Coronary artery (tissue), 2 donors: Measurements from ENCODE around the gene MAOB.
A peak's percentile ranks its signal among the peaks of the same experiment; 100 is the strongest.

ENCODE experiments used
- DNase-seq: peaks from one replicate; pipeline ENCODE4 v3.0.0-alpha.2; 2017; ENCODE audit warnings: low spot score
- H3K27ac ChIP-seq, 2 donors: fragments of 200-600 bp; sonication (generic); one replicate each; pipeline ENCODE4 v1.5.1; 2016 to 2019
- H3K4me3 ChIP-seq: fragments of 200-600 bp; sonication (generic); 2 replicates; pipeline ENCODE4 v1.5.1; 2016; ENCODE audit warnings: mild to moderate bottlenecking, moderate library complexity
- TF ChIP-seq, protein P1 (sequence below): fragments of 200-600 bp; sonication (generic); IDR thresholded peaks from one replicate; pipeline ENCODE4 v1.5.1; 2019; ENCODE audit warnings: antibody characterized with exemption

Gene MAOB

DNA sequence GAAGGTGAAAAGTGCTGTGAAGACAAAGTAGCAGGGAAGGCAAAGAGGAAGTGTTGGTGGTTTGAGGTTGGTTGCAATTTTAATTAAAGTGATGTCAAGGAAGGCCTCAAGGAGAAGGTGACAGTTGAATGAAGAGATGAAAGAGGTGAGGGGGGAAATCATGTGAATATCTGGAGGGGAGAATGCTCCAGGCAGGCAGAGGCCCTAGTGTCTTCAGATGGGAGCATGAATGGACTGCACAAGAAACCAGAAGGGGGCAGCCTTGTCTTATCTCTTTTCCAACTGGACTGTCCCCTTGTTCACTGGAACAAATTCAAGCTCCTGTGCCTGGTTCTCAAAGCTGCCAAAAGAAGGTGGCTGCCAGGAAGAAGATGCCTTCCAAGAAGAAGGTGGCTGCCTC lies 68.4 kb downstream of the MAOB start:
- TF ChIP-seq, protein P1, sequence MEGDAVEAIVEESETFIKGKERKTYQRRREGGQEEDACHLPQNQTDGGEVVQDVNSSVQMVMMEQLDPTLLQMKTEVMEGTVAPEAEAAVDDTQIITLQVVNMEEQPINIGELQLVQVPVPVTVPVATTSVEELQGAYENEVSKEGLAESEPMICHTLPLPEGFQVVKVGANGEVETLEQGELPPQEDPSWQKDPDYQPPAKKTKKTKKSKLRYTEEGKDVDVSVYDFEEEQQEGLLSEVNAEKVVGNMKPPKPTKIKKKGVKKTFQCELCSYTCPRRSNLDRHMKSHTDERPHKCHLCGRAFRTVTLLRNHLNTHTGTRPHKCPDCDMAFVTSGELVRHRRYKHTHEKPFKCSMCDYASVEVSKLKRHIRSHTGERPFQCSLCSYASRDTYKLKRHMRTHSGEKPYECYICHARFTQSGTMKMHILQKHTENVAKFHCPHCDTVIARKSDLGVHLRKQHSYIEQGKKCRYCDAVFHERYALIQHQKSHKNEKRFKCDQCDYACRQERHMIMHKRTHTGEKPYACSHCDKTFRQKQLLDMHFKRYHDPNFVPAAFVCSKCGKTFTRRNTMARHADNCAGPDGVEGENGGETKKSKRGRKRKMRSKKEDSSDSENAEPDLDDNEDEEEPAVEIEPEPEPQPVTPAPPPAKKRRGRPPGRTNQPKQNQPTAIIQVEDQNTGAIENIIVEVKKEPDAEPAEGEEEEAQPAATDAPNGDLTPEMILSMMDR = no peak
- DNase-seq = no peak
- Histone ChIP-seq H3K4me3 (no peak overlapping the region), H3K27ac (no peak overlapping the region)

DNA sequence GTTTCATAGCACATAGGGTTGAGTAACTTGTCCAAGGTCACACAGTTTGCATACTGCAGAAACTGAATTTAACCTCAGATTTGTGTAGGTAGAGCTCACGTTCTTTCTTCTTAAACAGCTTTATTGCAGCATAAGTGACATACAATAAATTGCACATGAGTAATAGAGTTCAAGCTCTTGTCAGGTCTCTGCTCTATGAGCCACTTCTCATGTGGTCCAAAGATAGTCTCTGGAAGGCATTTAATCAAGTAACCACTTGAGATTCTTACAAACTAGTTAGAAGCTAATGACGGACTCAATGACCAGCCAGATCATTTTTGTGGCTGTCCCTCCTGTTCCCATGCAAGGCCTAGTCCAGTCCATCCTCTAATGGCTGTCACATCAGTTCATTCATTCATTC lies 68.9 kb downstream of the MAOB start:
- Histone ChIP-seq H3K4me3 (no peak overlapping the region), H3K27ac (no peak overlapping the region)
- DNase-seq = no peak
- TF ChIP-seq, protein P1 = no peak

DNA sequence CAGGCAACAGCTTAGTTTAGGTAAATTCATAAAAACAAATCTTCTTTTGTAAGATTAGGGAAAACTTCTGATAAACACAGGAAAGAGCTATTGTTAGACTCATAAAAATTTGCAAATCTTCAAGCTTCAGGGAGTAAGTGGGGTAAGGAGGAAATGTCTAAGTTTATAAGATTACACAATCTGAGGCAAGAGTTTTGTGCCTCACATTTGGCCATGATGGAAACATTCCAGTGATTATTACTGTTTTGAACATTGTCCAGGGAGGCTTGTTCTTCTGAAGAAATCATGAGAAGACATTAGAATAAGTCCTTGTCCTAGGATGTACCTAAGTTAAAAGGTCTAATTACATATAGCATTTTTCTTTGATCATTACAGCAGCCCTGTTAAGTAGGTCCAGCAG lies 72.8 kb downstream of the MAOB start:
- Histone ChIP-seq H3K4me3 (no peak overlapping the region), H3K27ac (peak overlapping the region in 1 of 2 donors; percentile 71)
- TF ChIP-seq, protein P1 = no peak
- DNase-seq = no peak

DNA sequence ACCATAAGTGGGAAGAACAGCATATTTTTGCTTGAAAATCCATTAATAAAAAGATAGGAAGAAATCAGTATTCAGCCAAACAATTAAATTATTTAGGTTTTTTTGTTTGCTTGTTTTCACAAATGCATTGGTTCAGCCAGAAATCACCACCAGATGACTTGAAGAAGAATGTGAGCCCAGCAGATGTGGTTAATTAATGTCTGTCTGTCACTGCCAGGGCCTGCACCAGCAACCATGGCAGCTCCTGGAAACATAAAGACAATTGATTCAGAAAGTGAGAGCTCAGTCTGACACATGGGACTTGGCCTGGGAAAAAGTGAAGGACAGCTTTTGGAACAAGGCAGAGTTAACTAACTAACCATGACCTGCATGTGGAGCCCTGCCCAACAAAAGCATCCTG lies 74.0 kb downstream of the MAOB start:
- TF ChIP-seq, protein P1 = no peak
- DNase-seq = no peak
- Histone ChIP-seq H3K27ac (no peak overlapping the region), H3K4me3 (no peak overlapping the region)

DNA sequence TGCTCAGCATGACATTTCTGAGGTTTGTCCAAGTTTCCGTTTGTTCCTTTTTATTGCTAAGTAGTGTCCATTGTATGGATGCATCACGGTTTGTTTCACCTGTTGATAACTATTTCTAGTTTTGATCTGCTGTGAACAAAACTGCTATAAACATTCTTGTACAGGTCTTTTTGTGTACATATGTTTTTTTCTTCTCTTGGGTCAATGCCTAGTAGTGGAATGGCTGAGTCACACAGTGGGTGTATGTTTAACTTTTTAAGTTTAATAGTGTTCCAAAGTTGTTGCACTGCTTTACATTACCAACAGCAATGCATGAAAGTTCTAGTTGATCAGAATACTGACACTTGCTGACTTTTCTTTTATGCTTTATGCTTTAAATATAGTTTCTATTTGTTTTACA lies 76.7 kb downstream of the MAOB start:
- no peak for DNase-seq
- Histone ChIP-seq H3K4me3 (no peak overlapping the region), H3K27ac (no peak overlapping the region)
- TF ChIP-seq, protein P1 = no peak

DNA sequence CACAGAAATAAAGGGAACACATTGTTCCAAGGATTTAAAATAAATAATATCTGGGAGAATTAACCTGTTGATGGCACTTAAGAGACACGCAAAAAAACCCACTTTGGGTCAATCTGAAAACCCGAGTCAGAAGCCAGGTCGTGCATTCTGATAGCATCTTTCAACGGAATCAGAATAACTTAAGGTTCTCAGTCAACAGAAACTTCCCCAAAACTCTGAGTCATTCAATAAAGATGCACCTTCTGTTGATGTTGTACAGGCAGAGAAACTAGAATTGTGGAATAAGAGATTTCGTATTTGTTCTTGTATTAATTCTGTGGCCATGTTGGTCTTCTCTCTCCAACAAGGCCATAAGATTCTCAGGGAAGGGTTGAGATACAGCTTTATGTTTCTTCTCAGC lies 78.2 kb downstream of the MAOB start:
- TF ChIP-seq, protein P1 = no peak
- H3K4me3 ChIP-seq = no peak overlapping the region
- no peak for DNase-seq
- no peak overlapping the region for H3K27ac ChIP-seq

DNA sequence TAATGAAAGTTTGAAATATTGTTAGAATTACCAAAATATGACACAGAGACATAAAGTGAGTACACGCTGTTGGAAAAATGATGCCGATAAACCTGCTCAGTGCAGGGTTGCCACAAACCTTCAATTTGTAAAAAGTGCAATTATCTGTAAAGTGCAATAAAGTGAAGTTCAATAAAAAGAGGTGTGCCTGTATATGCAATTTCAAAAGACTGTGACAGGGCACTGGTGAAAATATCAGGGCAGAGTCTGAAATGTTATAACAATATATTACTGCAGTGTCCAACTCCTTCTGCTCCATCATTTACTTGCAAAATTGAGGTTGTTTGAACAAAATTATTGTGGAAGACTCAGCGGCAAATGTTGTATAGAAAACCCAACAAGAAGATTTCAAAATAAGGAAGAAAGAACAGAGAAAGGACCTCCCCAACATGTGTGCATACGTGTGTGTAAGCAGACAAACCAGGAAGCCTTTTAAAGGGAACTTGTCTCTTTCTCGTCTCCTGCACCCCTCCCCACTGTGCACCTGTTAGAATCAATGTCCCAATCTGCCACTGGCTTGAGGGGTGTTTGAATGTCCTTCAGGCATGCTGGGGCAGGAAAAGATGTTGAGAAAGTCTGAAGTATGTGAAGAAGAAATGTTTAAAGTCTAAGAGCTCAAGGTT lies 96.2 kb downstream of the MAOB start:
- no peak for DNase-seq
- Histone ChIP-seq H3K27ac (no peak overlapping the region), H3K4me3 (no peak overlapping the region)
- TF ChIP-seq, protein P1 = no peak
